ENCODE measurements around the gene MCAM. TPM values are rescaled to one million over a fixed set of nuclear protein-coding genes. Genes with fewer than 3 reads are reported as not detected.

The MCAM gene
- total RNA-seq, 1 experiment from 2014 or later = 26.4 TPM

DNA sequence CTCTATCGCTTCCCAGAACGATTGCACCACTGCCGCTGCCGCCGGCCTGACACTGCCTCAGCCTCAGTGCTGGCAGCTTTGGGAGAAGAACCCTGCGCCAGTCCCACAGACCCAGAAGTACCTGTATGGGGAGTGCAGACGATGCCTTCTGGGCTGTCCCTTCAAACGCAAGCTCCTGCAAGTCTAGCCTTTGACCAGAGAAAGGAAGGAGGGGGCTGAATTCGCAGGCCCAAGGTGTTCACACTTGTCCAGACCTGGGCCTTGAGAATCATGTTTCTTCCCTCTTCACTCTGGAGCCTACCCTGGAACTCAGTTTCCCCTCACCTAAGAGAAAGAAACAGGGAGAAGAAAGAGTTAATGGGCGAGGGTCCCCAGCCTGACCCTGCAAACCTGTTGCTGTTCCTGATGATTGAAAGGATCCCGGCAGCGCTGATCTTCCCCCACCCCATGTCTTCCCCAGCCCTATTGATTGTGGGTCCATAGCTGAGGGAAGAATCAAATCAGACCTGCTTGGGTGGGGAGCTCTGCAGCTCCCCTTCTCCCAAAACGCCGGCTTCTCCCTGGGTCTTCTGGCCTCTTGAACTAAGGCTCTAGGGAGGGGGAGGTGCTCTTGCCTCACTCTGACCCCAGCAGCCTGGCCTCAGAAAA, 786 bp upstream of the MCAM start:
- Mint-ChIP-seq H3K27ac (no peak overlapping the region), H3K9me3 (no peaks in the 10 kb centered on the region), H3K36me3 (peaks cover 5% of the 10 kb centered on the region; the same call in 1 of the 2 replicates), H3K4me3 (peak overlapping the region; percentile 54), H3K4me1 (peaks cover 47% of the 10 kb centered on the region), H3K27me3 (ENCODE audit: low read depth) (peaks cover 44% of the 10 kb centered on the region)
- no peak for TF ChIP-seq CBFB (CRISPR knock-in tag; IDR thresholded peaks at IDR 0.05; ENCODE audit: low read depth)
- 0 out of 2 replicates have a peak, but pooled peaks have one; percentile 0 for ATAC-seq
- no peak for DNase-seq (ENCODE audit: low spot score)
- CTCF ChIA-PET = interaction anchor here (0.6 to 13.7 kb wide), 14 partner anchors 7 to 411 kb away, joined by 3 to 387 read pairs (median 8); partner anchors contain the start of genes C1QTNF5, C2CD2L, CBL and RNF26
- POLR2A ChIA-PET = interaction anchor here (0.6 to 4.7 kb wide), 5 partner anchors 10 to 216 kb away, joined by 3 to 35 read pairs (median 5); partner anchors contain the start of gene DPAGT1

DNA sequence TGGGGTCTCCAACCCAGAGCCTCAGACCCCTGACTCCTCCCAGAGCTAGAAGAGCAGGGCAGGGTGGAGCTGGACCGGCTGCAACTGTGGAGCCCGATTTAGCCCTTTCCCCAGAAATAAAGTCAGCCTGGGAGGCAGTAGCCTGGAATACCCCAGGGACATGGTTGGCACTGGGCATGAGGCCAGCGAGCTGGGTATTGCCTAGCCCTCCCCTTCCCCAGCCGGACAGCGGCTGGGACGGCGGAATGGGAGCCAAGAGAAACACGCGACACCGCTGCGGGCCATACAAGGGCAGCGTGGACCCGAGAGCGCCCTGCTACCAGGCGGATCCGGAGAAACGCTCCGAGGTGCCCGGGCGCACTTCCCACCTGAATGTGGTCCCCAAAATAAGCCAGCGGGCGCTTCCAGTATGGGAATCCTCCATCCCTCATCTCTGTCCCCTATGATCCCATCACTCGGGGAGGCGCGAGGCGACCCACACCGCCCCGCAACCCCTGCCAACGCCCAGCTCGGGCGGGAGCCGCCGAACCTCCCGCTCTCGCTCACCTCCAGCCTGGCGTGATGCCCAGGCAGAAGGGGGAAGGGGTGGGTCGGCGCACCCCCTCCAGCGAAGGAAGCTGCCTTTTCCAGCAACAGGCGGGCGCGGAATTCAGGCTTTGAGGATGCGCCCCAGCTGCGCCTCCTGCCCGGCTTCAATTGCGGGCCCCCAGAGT, 758 bp downstream of the MCAM start:
- H3K4me3 Mint-ChIP-seq = peak overlapping the region; percentile 69
- peaks cover 37% of the 10 kb centered on the region for H3K4me1 Mint-ChIP-seq
- ATAC-seq (no peak; the same call in 1 of the 2 replicates), DNase-seq (ENCODE audit: low spot score) (no peak)
- TF ChIP-seq ZNF219 (CRISPR knock-in tag; IDR thresholded peaks at IDR 0.05; ENCODE audit: borderline replicate concordance) = no peak
- TF ChIP-seq, protein P1, sequence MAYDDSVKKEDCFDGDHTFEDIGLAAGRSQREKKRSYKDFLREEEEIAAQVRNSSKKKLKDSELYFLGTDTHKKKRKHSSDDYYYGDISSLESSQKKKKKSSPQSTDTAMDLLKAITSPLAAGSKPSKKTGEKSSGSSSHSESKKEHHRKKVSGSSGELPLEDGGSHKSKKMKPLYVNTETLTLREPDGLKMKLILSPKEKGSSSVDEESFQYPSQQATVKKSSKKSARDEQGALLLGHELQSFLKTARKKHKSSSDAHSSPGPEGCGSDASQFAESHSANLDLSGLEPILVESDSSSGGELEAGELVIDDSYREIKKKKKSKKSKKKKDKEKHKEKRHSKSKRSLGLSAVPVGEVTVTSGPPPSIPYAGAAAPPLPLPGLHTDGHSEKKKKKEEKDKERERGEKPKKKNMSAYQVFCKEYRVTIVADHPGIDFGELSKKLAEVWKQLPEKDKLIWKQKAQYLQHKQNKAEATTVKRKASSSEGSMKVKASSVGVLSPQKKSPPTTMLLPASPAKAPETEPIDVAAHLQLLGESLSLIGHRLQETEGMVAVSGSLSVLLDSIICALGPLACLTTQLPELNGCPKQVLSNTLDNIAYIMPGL (CRISPR knock-in tag; IDR thresholded peaks at IDR 0.05) = 0 out of 2 replicates have a peak, but pooled peaks have one; percentile 5
- H3K36me3 Mint-ChIP-seq = peaks cover 7% of the 10 kb centered on the region
- H3K9me3 Mint-ChIP-seq = no peaks in the 10 kb centered on the region
- peaks cover 44% of the 10 kb centered on the region for H3K27me3 Mint-ChIP-seq (ENCODE audit: low read depth)
- ChIA-PET POLR2A (interaction anchor here (0.5 to 4.7 kb wide), 5 partner anchors 9 to 572 kb away, joined by 3 to 35 read pairs (median 4); partner anchors contain the start of gene CBL), CTCF (interaction anchor here (0.8 to 13.7 kb wide), 11 partner anchors 9 to 260 kb away, joined by 3 to 387 read pairs (median 6); partner anchors contain the start of genes C1QTNF5, C2CD2L, CBL and HYOU1)
- no peak overlapping the region for H3K27ac Mint-ChIP-seq

DNA sequence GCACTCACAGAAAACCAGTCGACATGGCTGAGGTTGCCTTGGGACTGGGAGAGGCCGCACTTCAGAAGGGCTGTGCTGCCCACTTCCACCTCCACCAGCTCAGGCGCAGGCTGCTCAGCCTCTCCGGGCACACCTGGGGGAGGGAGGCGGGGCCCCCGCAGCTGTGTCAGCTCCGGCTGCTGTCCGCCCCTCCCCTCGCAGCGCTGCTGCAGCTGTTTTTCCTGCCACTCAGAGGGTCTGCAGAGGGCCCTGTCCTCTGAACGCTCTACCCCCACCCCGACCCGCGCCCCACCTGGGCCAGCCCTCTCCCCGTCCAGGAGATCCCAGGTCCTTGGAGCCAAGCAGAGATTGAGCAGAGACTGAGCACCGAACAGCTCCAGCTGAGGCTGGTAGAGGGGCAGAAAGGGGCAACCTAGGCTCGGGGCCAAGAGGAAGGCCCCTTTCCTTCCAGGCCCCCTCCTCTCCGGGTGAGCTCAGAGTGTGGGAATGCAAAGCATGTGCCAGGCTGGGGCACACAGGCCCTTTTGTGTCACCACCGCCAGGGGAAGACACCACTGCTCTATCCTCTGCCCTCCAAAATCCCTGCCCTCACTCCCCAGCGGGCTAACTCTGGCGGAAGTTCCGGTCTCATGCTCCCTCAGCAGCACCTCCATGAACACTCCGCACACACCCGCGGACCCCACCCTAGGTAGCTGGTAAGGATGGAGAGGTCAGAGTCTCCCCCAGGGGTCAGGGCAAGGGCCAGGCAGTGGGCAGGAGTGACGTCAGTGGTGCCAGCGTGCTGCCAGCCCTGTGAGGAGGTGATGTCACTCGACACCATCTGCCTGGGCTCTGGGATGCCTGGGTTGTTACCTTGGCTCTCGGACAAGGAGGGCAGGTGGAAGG, 1.6 kb downstream of the MCAM start:
- POLR2A ChIA-PET = interaction anchor here (0.9 to 4.7 kb wide), 6 partner anchors 8 to 571 kb away, joined by 3 to 35 read pairs (median 4); partner anchors contain the start of genes CBL and RNF26
- Mint-ChIP-seq H3K4me1 (peaks cover 37% of the 10 kb centered on the region), H3K27me3 (ENCODE audit: low read depth) (peaks cover 44% of the 10 kb centered on the region)

More for the DNA sequence above, 1.6 kb downstream of the MCAM start:
- Mint-ChIP-seq H3K9me3 (no peaks in the 10 kb centered on the region), H3K27ac (no peak overlapping the region), H3K36me3 (peaks cover 7% of the 10 kb centered on the region), H3K4me3 (peak overlapping the region; percentile 69)
- TF ChIP-seq SMAD3 (CRISPR knock-in tag; IDR thresholded peaks at IDR 0.05; ENCODE audit: borderline replicate concordance) = 0 out of 2 replicates have a peak, but pooled peaks have one; percentile 28
- 0 out of 2 replicates have a peak, but pooled peaks have one; percentile 24 for TF ChIP-seq SP1 (CRISPR knock-in tag; conservative IDR thresholded peaks at IDR 0.05)
- TF ChIP-seq, protein P2, sequence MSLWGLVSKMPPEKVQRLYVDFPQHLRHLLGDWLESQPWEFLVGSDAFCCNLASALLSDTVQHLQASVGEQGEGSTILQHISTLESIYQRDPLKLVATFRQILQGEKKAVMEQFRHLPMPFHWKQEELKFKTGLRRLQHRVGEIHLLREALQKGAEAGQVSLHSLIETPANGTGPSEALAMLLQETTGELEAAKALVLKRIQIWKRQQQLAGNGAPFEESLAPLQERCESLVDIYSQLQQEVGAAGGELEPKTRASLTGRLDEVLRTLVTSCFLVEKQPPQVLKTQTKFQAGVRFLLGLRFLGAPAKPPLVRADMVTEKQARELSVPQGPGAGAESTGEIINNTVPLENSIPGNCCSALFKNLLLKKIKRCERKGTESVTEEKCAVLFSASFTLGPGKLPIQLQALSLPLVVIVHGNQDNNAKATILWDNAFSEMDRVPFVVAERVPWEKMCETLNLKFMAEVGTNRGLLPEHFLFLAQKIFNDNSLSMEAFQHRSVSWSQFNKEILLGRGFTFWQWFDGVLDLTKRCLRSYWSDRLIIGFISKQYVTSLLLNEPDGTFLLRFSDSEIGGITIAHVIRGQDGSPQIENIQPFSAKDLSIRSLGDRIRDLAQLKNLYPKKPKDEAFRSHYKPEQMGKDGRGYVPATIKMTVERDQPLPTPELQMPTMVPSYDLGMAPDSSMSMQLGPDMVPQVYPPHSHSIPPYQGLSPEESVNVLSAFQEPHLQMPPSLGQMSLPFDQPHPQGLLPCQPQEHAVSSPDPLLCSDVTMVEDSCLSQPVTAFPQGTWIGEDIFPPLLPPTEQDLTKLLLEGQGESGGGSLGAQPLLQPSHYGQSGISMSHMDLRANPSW (CRISPR knock-in tag; conservative IDR thresholded peaks at IDR 0.05; ENCODE audit: low read depth) = no peak
- TF ChIP-seq, protein P3, sequence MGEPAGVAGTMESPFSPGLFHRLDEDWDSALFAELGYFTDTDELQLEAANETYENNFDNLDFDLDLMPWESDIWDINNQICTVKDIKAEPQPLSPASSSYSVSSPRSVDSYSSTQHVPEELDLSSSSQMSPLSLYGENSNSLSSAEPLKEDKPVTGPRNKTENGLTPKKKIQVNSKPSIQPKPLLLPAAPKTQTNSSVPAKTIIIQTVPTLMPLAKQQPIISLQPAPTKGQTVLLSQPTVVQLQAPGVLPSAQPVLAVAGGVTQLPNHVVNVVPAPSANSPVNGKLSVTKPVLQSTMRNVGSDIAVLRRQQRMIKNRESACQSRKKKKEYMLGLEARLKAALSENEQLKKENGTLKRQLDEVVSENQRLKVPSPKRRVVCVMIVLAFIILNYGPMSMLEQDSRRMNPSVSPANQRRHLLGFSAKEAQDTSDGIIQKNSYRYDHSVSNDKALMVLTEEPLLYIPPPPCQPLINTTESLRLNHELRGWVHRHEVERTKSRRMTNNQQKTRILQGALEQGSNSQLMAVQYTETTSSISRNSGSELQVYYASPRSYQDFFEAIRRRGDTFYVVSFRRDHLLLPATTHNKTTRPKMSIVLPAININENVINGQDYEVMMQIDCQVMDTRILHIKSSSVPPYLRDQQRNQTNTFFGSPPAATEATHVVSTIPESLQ (CRISPR knock-in tag; IDR thresholded peaks at IDR 0.05) = no peak
- ATAC-seq (peak; percentile 29), DNase-seq (ENCODE audit: low spot score) (peak; percentile 74)
- CTCF ChIA-PET = interaction anchor here (0.5 to 13.7 kb wide), 15 partner anchors 9 to 259 kb away, joined by 3 to 387 read pairs (median 4); partner anchors contain the start of genes ABCG4, C1QTNF5, CBL and HYOU1

All from WTC11 (cell line).